ENCODE results near the gene CHD1L. TPM values are rescaled to one million over a fixed set of nuclear protein-coding genes. Genes with fewer than 3 reads are reported as not detected.
"Not testable (repeated sequence)": the region's sequence is repeated elsewhere in the genome, so short reads cannot be mapped to it uniquely, and the experiment has no call there.

CHD1L gene
- total RNA-seq: 10 to 100 TPM; 29.0 to 29.3 TPM
- total RNA-seq: 2.2 to 3.2 reads per million in 2 donors

DNA sequence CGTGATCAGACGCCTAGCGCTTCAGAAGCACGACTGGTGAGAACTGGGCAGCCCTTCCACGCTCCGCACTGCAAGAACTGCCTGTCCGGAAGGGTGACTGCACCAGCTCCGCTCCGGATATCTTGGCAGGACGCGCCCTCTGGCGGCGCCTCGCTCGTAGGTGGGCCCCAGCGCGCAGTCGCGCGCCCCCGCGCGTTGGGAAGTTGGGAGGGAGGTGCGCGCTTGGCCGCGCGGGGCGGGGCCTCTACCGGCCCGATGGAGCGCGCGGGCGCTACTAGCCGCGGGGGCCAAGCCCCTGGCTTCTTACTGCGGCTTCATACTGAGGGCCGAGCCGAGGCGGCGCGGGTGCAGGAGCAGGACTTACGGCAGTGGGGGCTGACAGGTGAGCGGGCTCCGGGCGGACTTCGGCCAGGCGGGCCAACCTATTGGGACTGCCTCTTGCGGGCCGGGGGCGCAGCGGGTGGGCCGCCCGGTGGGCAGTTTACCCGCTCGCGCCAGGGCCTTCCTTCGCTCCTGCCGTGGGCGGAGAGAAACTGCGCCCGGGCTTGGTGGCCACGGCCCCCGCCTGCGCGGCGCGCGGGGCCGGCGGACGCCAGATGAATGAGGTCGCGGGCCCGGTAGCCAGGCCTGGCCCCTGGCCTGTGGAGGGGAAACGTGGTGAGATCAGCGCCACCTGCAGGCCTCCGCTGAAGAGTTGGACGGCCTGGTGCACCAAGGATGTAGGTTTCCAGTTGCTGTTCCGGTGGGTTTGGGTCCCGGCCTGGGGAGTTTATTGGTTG, at the start of gene CHD1L:
TSS of gene CHD1L (plus strand) at position 236 of the 779 bp plus-strand sequence. CDS start at position 256, 20 bp downstream.
- H3K4me3 Mint-ChIP-seq: peak within 1 kb of the TSS; percentile 95
- H3K9me3 ChIP-seq (ENCODE audit: control insufficient read depth, low read length, poor library complexity, severe bottlenecking): no peaks in the 10 kb centered on the region
- DNase-seq (peak; percentile 84 to 93 (median 88)), ATAC-seq (peak; percentile 93)
- peaks cover 31% of the 10 kb centered on the region for H3K4me1 Mint-ChIP-seq
- H3K36me3 Mint-ChIP-seq (ENCODE audit: low read depth): peaks cover 7% of the 10 kb centered on the region
- peaks cover 10% of the 10 kb centered on the region for H3K27me3 Mint-ChIP-seq
- H3K27ac Mint-ChIP-seq: peak within 1 kb of the TSS; percentile 89

DNA sequence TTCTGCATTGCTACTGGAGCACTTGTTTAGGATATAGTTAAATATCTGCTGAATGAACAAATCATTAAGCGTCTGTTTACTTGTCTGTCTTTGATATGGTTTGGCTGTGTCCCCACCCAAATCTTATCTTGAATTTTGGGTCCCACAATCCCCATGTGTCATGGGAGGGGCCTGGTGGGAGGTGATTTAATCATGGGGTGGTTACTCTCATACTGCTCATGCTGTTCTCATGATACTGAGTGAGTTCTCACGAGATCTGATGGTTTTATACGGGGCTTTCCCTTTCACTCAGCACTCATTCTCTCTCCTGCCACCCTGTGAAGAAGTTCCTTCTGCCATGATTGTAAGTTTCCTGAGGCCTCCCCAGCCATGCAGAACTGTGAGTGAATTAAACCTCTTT, 45.2 kb upstream of the CHD1L start:
- H3K27ac Mint-ChIP-seq; H3K36me3 Mint-ChIP-seq (ENCODE audit: low read depth); H3K9me3 ChIP-seq (ENCODE audit: control insufficient read depth, low read length, poor library complexity, severe bottlenecking); H3K27me3 Mint-ChIP-seq; H3K4me1 Mint-ChIP-seq; H3K4me3 Mint-ChIP-seq; ATAC-seq; DNase-seq: not testable (repeated sequence)

DNA sequence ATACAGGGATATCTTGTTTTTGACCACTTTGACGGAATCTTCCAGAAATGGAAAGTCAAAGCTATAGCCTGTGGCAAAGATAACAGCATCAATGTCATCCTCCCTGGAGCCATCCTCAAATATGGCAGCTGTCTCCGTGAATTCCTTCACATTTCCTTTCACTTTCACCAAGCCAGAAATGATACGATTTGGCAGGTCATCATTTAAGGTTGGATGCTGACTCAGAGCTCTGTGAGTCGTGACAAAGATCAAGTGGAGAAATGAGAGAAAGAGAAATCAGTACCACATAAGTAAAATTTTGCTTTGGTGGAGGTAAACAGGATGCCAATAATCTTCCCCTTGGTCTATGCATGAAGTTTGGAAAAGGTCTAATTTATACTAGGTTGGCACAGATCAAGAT, 41.2 kb upstream of the CHD1L start:
- ATAC-seq: no peak
- DNase-seq: no peak
- Mint-ChIP-seq H3K4me3 (no peak overlapping the region), H3K27ac (no peak overlapping the region), H3K36me3 (ENCODE audit: low read depth) (peaks cover 10% of the 10 kb centered on the region), H3K27me3 (no peaks in the 10 kb centered on the region), H3K4me1 (peaks cover 12% of the 10 kb centered on the region)
- H3K9me3 ChIP-seq (ENCODE audit: control insufficient read depth, low read length, poor library complexity, severe bottlenecking): no peaks in the 10 kb centered on the region

DNA sequence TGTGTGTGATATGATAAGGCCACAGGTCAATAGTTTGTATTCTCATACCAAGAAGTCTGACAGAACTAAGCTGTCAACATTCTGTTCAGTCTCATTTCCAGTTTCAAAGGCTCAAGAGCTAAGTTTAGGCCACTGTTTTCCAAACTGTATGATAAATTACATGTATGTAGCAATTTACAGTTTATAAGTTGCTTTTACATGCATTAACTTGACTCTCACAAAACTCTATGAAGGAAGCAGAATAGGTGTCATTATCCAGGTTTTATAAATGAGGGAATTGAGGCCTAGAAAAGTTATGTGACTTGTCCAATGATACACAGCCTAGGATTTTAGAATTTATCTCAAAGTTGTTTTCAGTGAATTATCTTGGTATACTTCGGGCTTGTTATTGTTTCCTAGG, 40.7 kb upstream of the CHD1L start:
- peaks cover 12% of the 10 kb centered on the region for H3K4me1 Mint-ChIP-seq
- ATAC-seq: no peak
- H3K36me3 Mint-ChIP-seq (ENCODE audit: low read depth): peaks cover 10% of the 10 kb centered on the region
- DNase-seq: no peak
- H3K4me3 Mint-ChIP-seq: no peak overlapping the region
- H3K27me3 Mint-ChIP-seq: no peaks in the 10 kb centered on the region
- H3K9me3 ChIP-seq (ENCODE audit: control insufficient read depth, low read length, poor library complexity, severe bottlenecking): no peaks in the 10 kb centered on the region
- no peak overlapping the region for H3K27ac Mint-ChIP-seq

DNA sequence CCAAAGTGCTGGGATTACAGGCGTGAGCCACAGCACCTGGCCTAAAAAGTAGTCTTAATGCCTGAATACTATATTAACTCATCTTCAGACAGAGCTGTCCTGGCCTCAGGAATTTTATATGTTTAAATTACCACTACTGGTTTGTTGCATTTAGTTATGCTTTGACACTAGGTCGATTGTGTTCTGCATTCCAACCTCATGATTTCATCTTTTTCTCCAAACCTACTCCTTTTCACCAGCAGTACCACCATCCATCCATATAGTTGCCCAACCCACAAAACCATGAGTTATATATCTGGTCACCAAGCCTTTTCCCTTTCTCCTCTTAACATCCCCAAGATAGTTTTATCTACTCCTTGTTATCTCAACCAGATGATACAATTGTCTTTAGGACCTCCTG, 39.9 kb upstream of the CHD1L start:
- ATAC-seq: no peak
- H3K36me3 Mint-ChIP-seq (ENCODE audit: low read depth): peaks cover 10% of the 10 kb centered on the region
- H3K27me3 Mint-ChIP-seq: no peaks in the 10 kb centered on the region
- no peak for DNase-seq
- no peak overlapping the region for H3K27ac Mint-ChIP-seq
- H3K9me3 ChIP-seq (ENCODE audit: control insufficient read depth, low read length, poor library complexity, severe bottlenecking): no peaks in the 10 kb centered on the region
- H3K4me1 Mint-ChIP-seq: peaks cover 12% of the 10 kb centered on the region
- no peak overlapping the region for H3K4me3 Mint-ChIP-seq

DNA sequence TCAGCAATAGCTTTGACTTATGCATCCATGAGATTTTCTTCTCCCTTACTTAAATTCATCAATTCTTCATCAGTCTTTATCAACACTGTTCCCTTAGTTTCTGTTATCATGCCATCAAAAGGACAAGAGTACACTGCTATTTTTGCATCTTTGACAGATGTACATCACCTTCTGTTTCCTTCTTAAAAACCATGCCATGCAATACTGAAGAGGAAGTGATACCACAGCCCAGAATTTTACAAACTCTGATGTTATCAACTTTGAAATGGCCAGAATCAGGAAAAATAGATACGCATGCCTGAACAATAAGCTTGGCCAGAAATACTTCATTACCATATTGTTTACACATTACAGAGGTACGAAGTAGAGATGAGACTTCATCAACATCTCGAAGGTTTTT, 38.4 kb upstream of the CHD1L start:
- Mint-ChIP-seq H3K36me3 (ENCODE audit: low read depth) (peaks cover 10% of the 10 kb centered on the region), H3K4me1 (peaks cover 7% of the 10 kb centered on the region), H3K27ac (no peak overlapping the region), H3K4me3 (no peak overlapping the region), H3K27me3 (no peaks in the 10 kb centered on the region)
- no peak for ATAC-seq
- no peaks in the 10 kb centered on the region for H3K9me3 ChIP-seq (ENCODE audit: control insufficient read depth, low read length, poor library complexity, severe bottlenecking)
- DNase-seq: no peak

DNA sequence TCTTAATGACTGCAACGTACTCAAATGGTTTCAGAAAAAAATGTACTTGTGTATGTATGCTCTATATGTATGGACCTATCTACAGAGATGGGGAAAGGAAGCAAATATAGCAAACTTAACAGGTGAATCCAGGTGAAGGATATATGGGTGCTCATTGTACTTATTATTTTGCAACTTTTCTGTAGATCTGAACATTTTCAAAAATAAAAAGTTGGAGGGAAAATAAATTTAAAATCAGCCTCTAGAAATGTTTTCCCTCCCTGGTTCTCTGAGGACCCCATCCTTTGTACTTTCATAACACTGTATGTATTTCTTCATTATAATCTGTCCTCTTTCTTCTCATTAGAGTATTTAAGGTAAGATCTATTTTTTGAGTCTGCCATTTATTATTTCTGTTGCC, 35.3 kb upstream of the CHD1L start:
- Mint-ChIP-seq H3K27ac (no peak overlapping the region), H3K4me3 (no peak overlapping the region), H3K4me1 (peaks cover 3% of the 10 kb centered on the region), H3K36me3 (ENCODE audit: low read depth) (peaks cover 4% of the 10 kb centered on the region), H3K27me3 (no peaks in the 10 kb centered on the region)
- ATAC-seq (no peak), DNase-seq (no peak)
- H3K9me3 ChIP-seq (ENCODE audit: control insufficient read depth, low read length, poor library complexity, severe bottlenecking): no peaks in the 10 kb centered on the region

DNA sequence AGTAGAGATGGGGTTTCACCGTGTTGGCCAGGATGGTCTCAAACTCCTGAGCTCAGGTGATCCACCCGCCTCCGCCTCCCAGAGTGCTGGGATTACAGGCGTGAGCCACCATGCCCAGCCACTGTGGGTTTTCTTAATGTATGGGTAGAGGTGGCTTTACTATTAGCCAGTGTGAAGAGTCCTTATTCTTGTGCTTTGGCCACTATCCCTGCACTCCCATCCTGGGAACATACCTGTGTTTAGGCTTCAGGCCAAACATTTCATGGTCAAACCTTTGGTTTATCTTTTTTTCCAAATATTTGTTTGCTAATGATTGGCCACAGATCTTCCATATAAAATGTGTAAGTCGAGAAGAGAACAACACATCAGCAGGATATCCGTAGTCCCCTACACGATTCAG, 33.9 kb upstream of the CHD1L start:
- no peak for ATAC-seq
- no peak for DNase-seq
- no peaks in the 10 kb centered on the region for H3K9me3 ChIP-seq (ENCODE audit: control insufficient read depth, low read length, poor library complexity, severe bottlenecking)
- no peaks in the 10 kb centered on the region for H3K27me3 Mint-ChIP-seq
- H3K36me3 Mint-ChIP-seq (ENCODE audit: low read depth): peaks cover 2% of the 10 kb centered on the region
- no peak overlapping the region for H3K27ac Mint-ChIP-seq
- H3K4me1 Mint-ChIP-seq: peaks cover 3% of the 10 kb centered on the region
- H3K4me3 Mint-ChIP-seq: no peak overlapping the region

DNA sequence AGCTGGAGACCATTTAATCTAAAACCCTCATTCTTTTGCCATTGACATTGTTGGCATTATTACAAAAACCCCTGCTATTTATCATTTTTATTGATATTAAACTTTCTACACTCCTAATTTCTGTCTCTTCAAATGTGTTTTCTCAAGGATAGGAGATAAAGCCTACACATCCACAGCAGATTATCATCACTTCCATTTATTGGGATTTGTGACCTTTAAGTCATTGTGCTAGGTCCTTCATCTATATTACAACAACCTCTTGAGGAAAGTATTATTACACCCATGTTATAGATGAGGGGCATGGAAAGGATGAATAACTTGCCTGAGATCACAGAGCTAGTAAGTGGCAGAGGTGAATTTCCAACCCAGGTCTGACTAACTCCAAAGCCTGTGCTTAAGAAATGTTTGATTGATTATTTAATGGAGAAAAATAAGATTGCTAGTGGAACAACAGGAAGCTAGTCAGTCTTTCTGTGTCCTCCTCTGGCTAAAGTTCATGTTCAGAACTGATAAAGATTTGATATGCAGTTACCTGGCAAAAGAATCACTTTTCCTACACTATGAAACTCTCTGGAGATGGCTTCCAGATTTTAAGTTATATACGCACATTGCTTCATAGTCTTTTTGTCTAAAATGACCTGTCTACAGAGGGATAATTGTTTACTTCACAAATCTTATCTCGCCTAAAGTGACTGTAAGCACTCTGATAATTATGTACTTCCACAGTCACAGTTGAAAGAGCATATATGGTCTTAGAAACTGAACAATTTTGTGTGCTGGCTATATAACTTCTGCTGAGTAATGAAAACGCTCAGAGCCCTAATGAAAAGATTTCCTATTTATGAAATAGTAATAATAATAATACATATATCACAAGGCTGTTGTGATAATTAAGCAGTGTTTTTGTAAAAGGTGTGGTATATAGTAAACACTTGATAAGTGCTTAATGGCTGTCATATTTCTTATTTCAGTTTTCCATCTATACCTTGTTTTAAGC, 32.4 kb upstream of the CHD1L start:
- Mint-ChIP-seq H3K27me3 (no peaks in the 10 kb centered on the region), H3K36me3 (ENCODE audit: low read depth) (no peaks in the 10 kb centered on the region), H3K4me1 (no peaks in the 10 kb centered on the region), H3K4me3 (no peak overlapping the region), H3K27ac (no peak overlapping the region)
- H3K9me3 ChIP-seq (ENCODE audit: control insufficient read depth, low read length, poor library complexity, severe bottlenecking): no peaks in the 10 kb centered on the region
- DNase-seq: no peak
- no peak for ATAC-seq

DNA sequence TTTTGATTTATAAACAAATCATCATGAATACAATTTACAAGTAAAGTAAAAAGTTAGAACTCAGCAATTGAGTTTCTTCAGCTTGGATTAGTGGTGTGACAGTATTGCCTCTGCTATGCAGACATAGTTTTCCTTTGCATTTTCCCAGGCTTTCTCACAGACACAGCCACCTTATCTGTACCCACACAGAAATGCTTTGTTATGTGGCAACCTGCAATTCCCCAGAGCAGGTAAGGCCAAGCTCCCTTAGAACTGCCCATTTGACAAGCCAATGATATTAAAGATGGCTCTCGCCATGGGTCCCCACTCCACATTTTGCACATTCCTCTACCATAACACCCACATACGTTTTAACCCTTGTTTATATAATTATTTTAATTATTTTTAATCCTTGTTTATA, 31.5 kb upstream of the CHD1L start:
- Mint-ChIP-seq H3K4me3 (no peak overlapping the region), H3K27me3 (no peaks in the 10 kb centered on the region), H3K27ac (no peak overlapping the region), H3K36me3 (ENCODE audit: low read depth) (no peaks in the 10 kb centered on the region), H3K4me1 (no peaks in the 10 kb centered on the region)
- DNase-seq (no peak), ATAC-seq (no peak)
- no peaks in the 10 kb centered on the region for H3K9me3 ChIP-seq (ENCODE audit: control insufficient read depth, low read length, poor library complexity, severe bottlenecking)

DNA sequence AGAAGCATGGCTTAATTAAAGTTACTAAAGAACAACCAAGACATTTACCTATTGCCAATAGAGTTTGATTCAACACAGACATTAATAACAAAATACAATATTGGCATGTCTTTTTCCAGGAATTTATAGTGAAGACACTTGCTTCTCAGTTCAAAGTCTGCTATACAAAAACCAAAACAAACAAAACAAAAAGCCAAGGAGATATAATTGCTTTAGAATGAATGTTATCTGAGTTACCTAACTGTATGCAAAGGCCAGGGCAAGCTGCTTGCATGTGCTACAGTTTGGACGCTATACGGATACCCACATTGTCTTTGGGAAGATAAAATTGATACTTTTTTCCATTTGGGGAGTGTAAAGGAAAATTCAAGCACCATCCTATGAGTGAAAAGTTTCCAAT, 30.9 kb upstream of the CHD1L start:
- no peaks in the 10 kb centered on the region for H3K9me3 ChIP-seq (ENCODE audit: control insufficient read depth, low read length, poor library complexity, severe bottlenecking)

DNA sequence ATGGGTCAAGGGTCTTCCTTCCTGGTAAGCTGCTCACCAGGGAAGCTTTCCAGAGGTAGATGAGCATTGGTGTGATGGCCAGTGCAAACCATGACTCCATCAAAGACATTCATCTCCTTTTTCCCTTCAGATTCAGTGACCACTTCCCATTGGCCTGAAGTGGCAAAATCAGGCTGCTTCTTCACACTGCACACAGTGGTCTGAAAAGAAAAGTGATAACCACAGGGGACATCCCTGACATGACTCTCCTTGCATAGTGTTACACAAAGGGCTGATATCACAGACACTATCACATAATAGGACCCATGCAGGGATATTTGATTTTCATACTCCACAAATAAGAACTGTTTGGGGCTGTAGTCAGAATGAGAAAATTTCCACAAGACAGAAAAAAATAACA, 29.2 kb upstream of the CHD1L start:
- no peak overlapping the region for H3K4me3 Mint-ChIP-seq
- DNase-seq: no peak
- H3K4me1 Mint-ChIP-seq: no peaks in the 10 kb centered on the region
- no peak overlapping the region for H3K27ac Mint-ChIP-seq
- no peak for ATAC-seq
- H3K9me3 ChIP-seq (ENCODE audit: control insufficient read depth, low read length, poor library complexity, severe bottlenecking): no peaks in the 10 kb centered on the region
- no peaks in the 10 kb centered on the region for H3K27me3 Mint-ChIP-seq
- H3K36me3 Mint-ChIP-seq (ENCODE audit: low read depth): no peaks in the 10 kb centered on the region

More for the DNA sequence above, 30.9 kb upstream of the CHD1L start:
- no peak overlapping the region for H3K27ac Mint-ChIP-seq
- H3K4me3 Mint-ChIP-seq: no peak overlapping the region
- DNase-seq: no peak
- ATAC-seq: no peak
- no peaks in the 10 kb centered on the region for H3K36me3 Mint-ChIP-seq (ENCODE audit: low read depth)
- H3K27me3 Mint-ChIP-seq: no peaks in the 10 kb centered on the region
- H3K4me1 Mint-ChIP-seq: no peaks in the 10 kb centered on the region

DNA sequence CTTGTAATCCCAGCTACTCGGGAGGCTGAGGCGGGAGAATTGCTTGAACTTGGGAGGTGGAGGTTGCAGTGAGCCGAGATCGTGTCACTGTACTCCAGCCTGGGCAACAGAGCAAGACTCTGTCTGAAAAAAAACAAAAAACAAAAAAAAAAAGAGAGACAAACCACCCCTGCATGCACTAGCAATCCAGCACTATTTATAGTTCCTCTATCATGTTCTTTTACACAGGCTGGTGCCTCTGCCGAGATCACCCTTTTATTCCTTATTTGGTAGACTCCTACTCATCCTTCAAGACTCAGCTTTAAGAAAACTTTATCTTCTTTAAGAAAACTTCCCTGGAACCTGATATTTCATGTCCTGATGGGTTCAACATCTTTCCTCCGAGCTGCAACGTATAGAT, 28.2 kb upstream of the CHD1L start:
- Mint-ChIP-seq H3K4me3 (no peak overlapping the region), H3K27ac (no peak overlapping the region), H3K4me1 (no peaks in the 10 kb centered on the region), H3K27me3 (no peaks in the 10 kb centered on the region), H3K36me3 (ENCODE audit: low read depth) (no peaks in the 10 kb centered on the region)
- ATAC-seq (no peak), DNase-seq (no peak)
- H3K9me3 ChIP-seq (ENCODE audit: control insufficient read depth, low read length, poor library complexity, severe bottlenecking): no peaks in the 10 kb centered on the region

Data from T-helper 17 cell (primary cell).